Ovary (tissue), 9 donors: ENCODE measurements around the gene PGM2. TPM values are rescaled to one million over a fixed set of nuclear protein-coding genes. Genes with fewer than 3 reads are reported as not detected.

Experiments
- DNase-seq, 5 donors: peaks; one replicate each; pipeline ENCODE4 v3.0.0-alpha.2; 2019 to 2020
- H3K27ac ChIP-seq, 2 donors: fragments of 200-600 bp; one replicate each; pipeline versions ENCODE4 v1.5.1 to v1.8.0; 2019 to 2022
- H3K27me3 ChIP-seq: fragments of 200-600 bp; one replicate; pipeline ENCODE4 v1.8.0; 2022
- H3K36me3 ChIP-seq: fragments of 200-600 bp; sonication (generic); one replicate; pipeline ENCODE4 v1.5.1; 2019
- H3K4me1 ChIP-seq: one replicate; pipeline ENCODE4 v1.8.1; 2013; ENCODE audit warnings: mild to moderate bottlenecking, moderate library complexity; ENCODE audit not compliant: insufficient read depth
- H3K4me3 ChIP-seq: fragments of 200-600 bp; sonication (generic); one replicate; pipeline ENCODE4 v1.5.1; 2017
- H3K9me3 ChIP-seq, 2 donors: fragments of 200-600 bp in 1 of 2; sonication (generic) in 1 of 2; one replicate each; pipeline versions ENCODE4 v1.5.1 to v1.8.1; 2013 to 2019; ENCODE audit warnings: mild to moderate bottlenecking in 1 of 2, moderate library complexity in 1 of 2
- CTCF ChIP-seq, 3 donors: fragments of 450-650 bp in 2 of 3; fragments of 200-600 bp in 1 of 3; IDR thresholded peaks; one replicate each; pipeline versions ENCODE4 v1.5.1 to v1.8.0; 2016 to 2022; ENCODE audit warnings: antibody characterized with exemption in 3 of 3, mild to moderate bottlenecking in 1 of 3
- EP300 ChIP-seq: sonication (generic); formaldehyde crosslinking; IDR thresholded peaks from one replicate; pipeline ENCODE4 v1.6.1; 2017; ENCODE audit warnings: antibody characterized with exemption
- POLR2A ChIP-seq: fragments of 450-650 bp; IDR thresholded peaks from one replicate; pipeline ENCODE4 v1.6.1; 2017; ENCODE audit warnings: antibody characterized with exemption, mild to moderate bottlenecking, moderate library complexity
- WGBS, 3 donors: extraction: QIAGEN DNeasy Blood & Tissue Kit in 1 of 3; methylation state at CpG; one replicate each; pipeline versions ENCODE4 v1.1.5 to v1.1.7; 2013 to 2017; 5-methylcytosine and 5-hydroxymethylcytosine counted together
- intact Hi-C, 4 donors: fragments of 100-400 bp; cut with DNase I; formaldehyde crosslinking; loops; one replicate each; pipeline versions ENCODE4 v1.11.0 to v1.15.1; 2022 to 2023
- polyA plus RNA-seq, 2 donors: library from polyadenylated mRNA; stranded (reverse); fragments of 200-250 nt in 1 of 2; fragments of 350-450 nt in 1 of 2; fragmentation: Illumina TruSeq in 1 of 2; extraction: RNeasy Lipid Tissue Mini Kit (QIAGEN cat#74804) in 1 of 2; gene quantifications; one replicate each; pipeline ENCODE4 v1.2.3, GENCODE V29; 2013 to 2014
- total RNA-seq, 7 donors: library from RNA; depleted of rRNA in 2 of 7; stranded (reverse); fragments of >200 nt in 2 of 7; fragmentation: NEBNext Ultra II Directional in 3 of 7; extraction: Animal tissue kit (Norgen Biotek cat#: 25700) in 3 of 7; gene quantifications; one replicate each; pipeline versions ENCODE4 v1.1.0 to v1.2.4, GENCODE V29; 2016 to 2023
- donor health status: DM: no; HTN: no; CAD: no; lungs with moderate emphysema.
- donor health status: DM: no; HTN: no; CAD: no.
- donor health status: Bipolar disorder and iron deficiency.
- donor health status: DM: yes; HTN: yes; CAD: no.
- donor health status: DM: no; HTN: no; CAD: no.
- donor health status: DM: yes; HTN: yes; CAD: no.

PGM2 gene
- total and polyA plus RNA-seq, 9 donors: 11.0 to 31.2 (median 22.2) TPM

GRCh38 chr4:37799941-37800554 lies 26.4 kb upstream of the PGM2 start:
- Histone ChIP-seq H3K36me3 (no peaks in the 10 kb centered on the region), H3K4me3 (no peak overlapping the region), H3K9me3 (no peaks in the 10 kb centered on the region), H3K4me1 (no peaks in the 10 kb centered on the region), H3K27ac (no peak overlapping the region), H3K27me3 (no peaks in the 10 kb centered on the region)
- TF ChIP-seq POLR2A (no peak), EP300 (no peak), CTCF (IDR thresholded peaks at IDR 0.05) (no peak)
- WGBS, 3 donors: 44 to 63% (median 53%) methylated on average over 4 of the region's 4 CpGs
- intact Hi-C loops: loop anchor here (5.0 to 10.0 kb wide), 5 partner anchors 193 to 237 kb away; no protein-coding TSS in a partner anchor
- no peak for DNase-seq

DNA sequence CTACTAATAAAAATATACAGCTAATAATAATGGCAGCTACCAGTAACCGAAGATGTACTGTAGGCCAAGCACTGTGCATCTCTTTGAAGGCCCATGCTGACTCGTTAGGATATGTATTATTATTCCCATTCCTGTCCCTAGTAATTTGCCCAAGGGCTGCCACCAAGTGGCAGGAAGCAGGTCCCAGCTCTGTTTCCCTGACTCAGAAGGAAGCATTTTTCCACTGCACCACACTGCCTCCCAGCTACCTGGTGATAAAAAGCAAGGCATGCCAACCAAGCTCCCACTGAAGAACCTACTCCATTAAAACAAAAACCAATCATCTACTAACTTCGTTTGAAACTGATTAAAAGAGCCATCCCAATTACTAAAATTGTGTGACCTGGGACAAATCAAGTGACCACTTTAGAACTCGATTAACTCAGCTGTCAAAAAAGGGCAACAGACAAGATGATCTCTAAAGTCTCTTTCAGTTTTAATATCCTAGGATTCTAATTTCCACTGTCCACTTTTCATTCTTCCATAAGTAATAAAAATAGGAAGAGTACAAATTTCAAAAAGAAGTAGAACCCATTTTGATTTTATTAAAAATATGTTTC lies 24.3 kb upstream of the PGM2 start:
- Histone ChIP-seq H3K4me1 (no peaks in the 10 kb centered on the region), H3K36me3 (no peaks in the 10 kb centered on the region), H3K4me3 (no peak overlapping the region), H3K27ac (no peak overlapping the region), H3K9me3 (no peaks in the 10 kb centered on the region), H3K27me3 (no peaks in the 10 kb centered on the region)
- 34 to 47% (median 43%) methylated on average over 4 of the region's 4 CpGs for WGBS, 3 donors
- intact Hi-C loops: loop anchor here in 2 of 4 donors (5.0 to 10.0 kb wide), 3 partner anchors 200 to 235 kb away; no protein-coding TSS in a partner anchor
- TF ChIP-seq EP300 (no peak), POLR2A (no peak)
- DNase-seq: peak in 2 of 5 donors; percentile 9 to 20

DNA sequence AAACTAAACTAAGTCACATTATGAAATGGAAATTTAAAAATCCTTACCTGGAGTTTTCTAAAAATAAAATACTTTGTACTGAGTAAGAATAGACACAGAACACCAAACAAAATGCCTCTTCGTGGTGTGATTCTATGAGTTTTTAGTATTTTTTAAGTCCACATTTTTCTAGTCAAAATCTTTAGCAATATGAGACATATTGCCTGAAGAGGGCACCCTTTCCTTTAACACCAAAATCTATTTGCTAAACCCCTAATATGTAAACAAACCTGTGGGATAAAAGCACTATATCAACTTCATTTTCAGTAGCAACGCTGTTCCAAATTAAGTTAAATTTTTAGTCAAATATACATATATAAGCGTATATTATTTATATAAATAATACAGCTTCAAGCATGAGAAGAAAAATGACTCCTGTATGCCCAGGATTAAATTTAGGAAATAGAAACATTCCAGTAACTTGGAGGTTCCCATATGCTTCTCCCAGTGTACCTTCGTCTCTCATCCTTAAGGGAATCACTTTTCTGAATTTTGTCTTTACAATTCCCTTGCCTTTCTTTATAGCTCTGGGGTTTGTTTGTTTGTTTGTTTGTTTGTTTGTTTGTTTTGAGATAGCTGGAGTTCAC lies 23.0 kb upstream of the PGM2 start:
- Histone ChIP-seq H3K9me3 (no peaks in the 10 kb centered on the region), H3K27me3 (no peaks in the 10 kb centered on the region), H3K4me3 (no peak overlapping the region), H3K36me3 (no peaks in the 10 kb centered on the region), H3K27ac (no peak overlapping the region), H3K4me1 (no peaks in the 10 kb centered on the region)
- WGBS, 3 donors: 15 to 21% (median 19%) methylated on average over 4 of the region's 4 CpGs
- intact Hi-C loops: loop anchor here in 2 of 4 donors (5.0 to 10.0 kb wide), 3 partner anchors 201 to 234 kb away; no protein-coding TSS in a partner anchor
- TF ChIP-seq CTCF (IDR thresholded peaks at IDR 0.05): peak in 2 of 3 donors; percentile 42 to 53
- no peak for TF ChIP-seq EP300
- no peak for DNase-seq

DNA sequence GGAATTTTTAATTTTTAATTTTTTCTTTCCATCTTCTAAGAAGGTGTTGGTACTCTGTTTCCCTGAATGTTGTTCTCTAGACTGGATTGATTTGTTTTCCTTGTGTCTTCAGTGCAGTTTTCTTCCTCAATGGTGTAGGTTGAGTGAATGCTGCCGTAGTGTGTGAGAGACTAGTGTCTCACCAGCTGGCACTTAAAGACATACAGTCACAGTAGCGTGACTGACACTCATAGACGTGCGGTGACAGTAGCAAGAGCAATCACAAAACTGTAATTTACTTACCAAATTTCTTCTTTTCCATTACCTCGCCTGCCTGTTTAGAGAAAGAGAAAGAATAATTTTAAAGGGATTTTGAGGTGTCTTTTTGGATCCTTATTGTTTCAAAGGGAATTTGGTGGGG lies 21.4 kb upstream of the PGM2 start:
- Histone ChIP-seq H3K9me3 (no peaks in the 10 kb centered on the region), H3K27ac (no peak overlapping the region), H3K27me3 (no peaks in the 10 kb centered on the region), H3K4me3 (no peak overlapping the region), H3K4me1 (no peaks in the 10 kb centered on the region), H3K36me3 (no peaks in the 10 kb centered on the region)
- DNase-seq: no peak
- intact Hi-C loops: loop anchor here in 2 of 4 donors (5.0 to 10.0 kb wide), 2 partner anchors 230 to 232 kb away; no protein-coding TSS in a partner anchor
- 89 to 94% (median 91%) methylated on average over 5 of the region's 5 CpGs for whole genome bisulfite sequencing, 3 donors
- TF ChIP-seq POLR2A: no peak
- no peak for TF ChIP-seq CTCF (IDR thresholded peaks at IDR 0.05)
